Muscle layer of colon (tissue), 2 donors: ENCODE measurements around the gene COPA.
"Not testable (repeated sequence)": the region's sequence is repeated elsewhere in the genome, so short reads cannot be mapped to it uniquely, and the experiment has no call there.

ENCODE experiments used
- H3K27ac ChIP-seq: one replicate; pipeline ENCODE4 v1.7.0; 2013; ENCODE audit warnings: low read depth, mild to moderate bottlenecking, low read length, moderate library complexity
- H3K27me3 ChIP-seq, 2 donors: one replicate each; pipeline ENCODE4 v1.7.0; 2013; ENCODE audit warnings: low read length in 2 of 2, mild to moderate bottlenecking in 2 of 2; ENCODE audit not compliant: insufficient read depth in 2 of 2, control insufficient read depth in 1 of 2
- H3K36me3 ChIP-seq: one replicate; pipeline ENCODE4 v1.7.0; 2013; ENCODE audit warnings: mild to moderate bottlenecking, low read length; ENCODE audit not compliant: insufficient read depth
- H3K4me1 ChIP-seq: one replicate; pipeline ENCODE4 v1.7.0; 2013; ENCODE audit warnings: mild to moderate bottlenecking, low read length; ENCODE audit not compliant: insufficient read depth
- H3K4me3 ChIP-seq, 2 donors: one replicate each; pipeline ENCODE4 v1.7.0; 2013; ENCODE audit warnings: low read length in 2 of 2, low read depth in 1 of 2, mild to moderate bottlenecking in 1 of 2, moderate library complexity in 1 of 2
- H3K9ac ChIP-seq: one replicate; pipeline ENCODE4 v1.7.0; 2013; ENCODE audit warnings: low read length
- H3K9me3 ChIP-seq: one replicate; pipeline ENCODE4 v1.7.0; 2013; ENCODE audit warnings: mild to moderate bottlenecking, low read length
- donor health status: abdominal sarcoma.
- donor health status: Adenocarcinoma of cecum.

Gene COPA

DNA sequence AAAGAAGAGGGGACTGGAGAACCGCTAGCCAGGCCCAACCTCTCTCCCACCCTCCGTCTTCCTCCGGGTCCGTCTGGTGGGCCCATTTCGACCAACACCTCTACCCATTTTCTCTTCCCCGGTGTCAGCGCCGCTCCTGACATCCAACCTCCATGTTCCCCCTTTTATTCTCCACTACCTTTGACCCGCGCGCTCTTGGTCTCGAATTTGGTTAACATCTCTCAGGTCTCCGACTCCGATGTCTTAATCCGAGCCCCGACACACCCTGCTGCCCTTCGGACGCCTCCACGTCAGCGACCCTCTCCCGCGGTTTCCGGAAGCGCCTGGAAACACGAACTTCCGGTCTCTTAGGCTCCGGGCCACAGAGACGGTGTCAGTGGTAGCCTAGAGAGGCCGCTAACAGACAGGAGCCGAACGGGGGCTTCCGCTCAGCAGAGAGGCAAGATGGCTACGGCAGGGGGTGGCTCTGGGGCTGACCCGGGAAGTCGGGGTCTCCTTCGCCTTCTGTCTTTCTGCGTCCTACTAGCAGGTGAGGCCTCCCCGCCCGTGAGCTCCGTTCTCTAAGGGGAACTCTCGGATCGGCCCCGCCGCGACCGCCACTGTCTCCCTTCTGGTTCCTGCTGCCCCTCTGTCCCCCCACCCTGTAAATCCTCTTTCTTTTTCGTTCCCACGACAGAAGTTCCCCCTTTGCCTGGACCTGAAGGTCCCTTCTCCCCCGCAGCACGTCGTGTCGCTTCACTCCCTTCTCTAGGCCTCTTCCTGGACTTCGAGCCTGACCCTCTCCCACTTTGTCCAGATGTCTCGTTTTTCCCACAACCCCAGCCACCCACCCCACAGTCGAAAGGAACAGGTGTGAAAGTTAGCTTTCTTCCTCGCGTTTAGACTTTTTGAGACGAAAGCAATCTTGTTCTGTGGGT is at the start of gene COPA, which contains the start of gene NCSTN:
TSS of gene COPA (minus strand) at position 298 of the 917 bp plus-strand sequence. CDS start at position 218, 80 bp downstream.
TSS of gene NCSTN (plus strand) at position 431 of the 917 bp plus-strand sequence. CDS start at position 445, 14 bp downstream.
- Histone ChIP-seq H3K9ac (peak within 1 kb of the TSS; percentile 95), H3K4me1 (peaks cover 25% of the 10 kb centered on the region), H3K27me3 (no peaks in the 10 kb centered on the region), H3K9me3 (no peaks in the 10 kb centered on the region), H3K36me3 (peaks cover 30% of the 10 kb centered on the region), H3K4me3 (peak within 1 kb of the TSS; percentile 90 to 92), H3K27ac (peak within 1 kb of the TSS; percentile 90)

DNA sequence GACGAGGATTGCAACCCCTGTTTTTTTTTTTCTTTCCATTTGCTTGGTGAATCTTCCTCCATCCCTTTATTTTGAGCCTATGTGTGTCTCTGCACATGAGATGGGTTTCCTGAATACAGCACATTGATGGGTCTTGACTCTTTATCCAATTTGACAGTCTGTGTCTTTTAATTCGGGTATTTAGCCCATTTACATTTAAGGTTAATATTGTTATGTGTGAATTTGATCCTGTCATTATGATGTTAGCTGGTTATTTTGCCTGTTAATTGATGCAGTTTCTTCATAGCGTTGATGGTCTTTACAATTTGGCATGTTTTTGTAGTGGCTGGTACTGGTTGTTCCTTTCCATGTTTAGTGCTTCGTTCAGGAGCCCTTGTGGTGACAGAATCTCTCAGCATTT is 45.4 kb upstream of the COPA start:
- H3K9ac ChIP-seq, H3K36me3 ChIP-seq, H3K4me3 ChIP-seq, H3K27me3 ChIP-seq, H3K9me3 ChIP-seq, H3K4me1 ChIP-seq, H3K27ac ChIP-seq: not testable (repeated sequence)

DNA sequence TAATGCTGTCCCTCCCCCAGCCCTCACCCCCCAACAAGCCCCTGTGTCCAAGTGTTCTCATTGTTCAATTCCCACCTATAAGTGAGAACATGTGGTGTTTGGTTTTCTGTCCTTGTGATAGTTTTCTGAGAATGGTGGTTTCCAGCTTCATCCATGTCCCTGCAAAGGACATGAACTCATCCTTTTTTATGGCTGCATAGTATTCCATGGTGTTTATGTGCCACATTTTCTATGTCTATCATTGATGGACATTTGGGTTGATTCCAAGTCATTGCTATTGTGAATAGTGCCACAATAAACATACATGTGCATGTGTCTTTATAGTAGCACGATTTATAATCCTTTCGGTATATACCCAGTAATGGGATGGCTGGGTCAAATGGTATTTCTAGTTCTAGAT is 41.8 kb upstream of the COPA start:
- not testable (repeated sequence) for H3K4me1 ChIP-seq, H3K9ac ChIP-seq, H3K9me3 ChIP-seq

DNA sequence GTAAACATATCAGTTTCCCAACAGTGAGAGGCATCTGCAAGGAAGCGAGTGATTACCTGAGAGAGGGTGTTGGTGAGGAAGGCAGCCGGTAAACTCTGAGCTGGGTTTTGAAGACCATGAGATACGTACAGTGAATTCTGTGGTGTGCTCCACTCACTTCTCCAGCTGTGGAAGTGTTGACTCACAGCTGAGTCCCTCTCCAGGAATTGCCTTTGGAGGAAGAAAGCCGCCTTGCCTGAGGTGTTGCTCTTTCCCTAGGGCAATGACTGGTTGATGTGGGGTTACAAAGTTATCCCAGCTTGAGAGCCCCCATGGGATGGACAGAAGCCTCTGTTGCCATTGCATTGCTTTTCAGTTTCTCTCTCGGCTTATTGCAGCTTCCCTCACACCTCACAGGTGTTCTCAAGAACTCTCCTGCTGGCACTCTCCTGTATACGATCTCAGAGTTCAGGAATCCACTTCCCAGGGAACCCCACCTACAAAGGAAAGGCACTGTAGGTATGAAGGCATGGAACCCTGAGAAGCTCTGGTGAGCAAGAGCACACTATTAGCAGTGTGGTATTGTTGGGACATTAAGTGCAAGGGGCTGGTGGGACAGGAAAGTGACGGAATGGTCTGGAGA is 34.6 kb upstream of the COPA start:
- H3K9ac ChIP-seq, result no peak overlapping the region
- H3K27me3 ChIP-seq, result peaks cover 0 to 4% of the 10 kb centered on the region in 2 donors
- no peak overlapping the region for H3K4me3 ChIP-seq
- no peaks in the 10 kb centered on the region for H3K9me3 ChIP-seq
- H3K27ac ChIP-seq, result no peak overlapping the region
- peaks cover 19% of the 10 kb centered on the region for H3K4me1 ChIP-seq
- H3K36me3 ChIP-seq, result no peaks in the 10 kb centered on the region

More for the DNA sequence above, 41.8 kb upstream of the COPA start:
- not testable (repeated sequence) for H3K27ac ChIP-seq, H3K27me3 ChIP-seq, H3K36me3 ChIP-seq, H3K4me3 ChIP-seq

DNA sequence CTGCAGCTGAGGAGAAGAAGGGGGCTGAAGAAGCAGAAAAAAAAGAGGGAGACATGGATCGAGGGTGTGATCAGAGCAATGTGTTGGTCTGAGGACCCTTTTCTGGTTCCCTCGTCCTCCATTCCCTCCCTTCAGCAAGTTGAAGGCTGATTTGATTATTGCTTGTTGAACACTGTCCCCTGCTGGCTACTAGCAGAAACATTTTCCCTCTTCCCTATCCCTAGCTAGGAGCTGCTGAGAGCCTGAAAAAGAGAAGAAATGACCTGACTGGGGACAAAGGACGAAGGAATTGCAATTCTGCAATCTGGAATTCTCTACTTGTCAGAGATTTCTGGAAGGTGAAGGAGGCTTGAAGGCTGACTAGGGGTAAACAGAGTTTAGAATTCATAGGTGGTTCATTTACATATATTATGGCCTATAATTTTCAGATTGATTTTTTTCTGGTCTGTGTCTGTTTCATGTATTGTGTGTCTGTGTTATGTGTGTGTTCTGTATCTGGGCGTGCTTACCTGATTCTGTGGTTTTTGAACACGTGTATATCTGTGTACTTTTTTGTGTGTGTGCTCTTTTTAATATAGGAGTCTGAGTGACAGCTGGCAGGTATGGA is 33.6 kb upstream of the COPA start:
- peaks cover 19% of the 10 kb centered on the region for H3K4me1 ChIP-seq
- no peaks in the 10 kb centered on the region for H3K36me3 ChIP-seq
- H3K27ac ChIP-seq, result no peak overlapping the region
- H3K9ac ChIP-seq, result no peak overlapping the region
- no peaks in the 10 kb centered on the region for H3K9me3 ChIP-seq
- peaks cover 0 to 5% of the 10 kb centered on the region in 2 donors for H3K27me3 ChIP-seq
- H3K4me3 ChIP-seq, result no peak overlapping the region

DNA sequence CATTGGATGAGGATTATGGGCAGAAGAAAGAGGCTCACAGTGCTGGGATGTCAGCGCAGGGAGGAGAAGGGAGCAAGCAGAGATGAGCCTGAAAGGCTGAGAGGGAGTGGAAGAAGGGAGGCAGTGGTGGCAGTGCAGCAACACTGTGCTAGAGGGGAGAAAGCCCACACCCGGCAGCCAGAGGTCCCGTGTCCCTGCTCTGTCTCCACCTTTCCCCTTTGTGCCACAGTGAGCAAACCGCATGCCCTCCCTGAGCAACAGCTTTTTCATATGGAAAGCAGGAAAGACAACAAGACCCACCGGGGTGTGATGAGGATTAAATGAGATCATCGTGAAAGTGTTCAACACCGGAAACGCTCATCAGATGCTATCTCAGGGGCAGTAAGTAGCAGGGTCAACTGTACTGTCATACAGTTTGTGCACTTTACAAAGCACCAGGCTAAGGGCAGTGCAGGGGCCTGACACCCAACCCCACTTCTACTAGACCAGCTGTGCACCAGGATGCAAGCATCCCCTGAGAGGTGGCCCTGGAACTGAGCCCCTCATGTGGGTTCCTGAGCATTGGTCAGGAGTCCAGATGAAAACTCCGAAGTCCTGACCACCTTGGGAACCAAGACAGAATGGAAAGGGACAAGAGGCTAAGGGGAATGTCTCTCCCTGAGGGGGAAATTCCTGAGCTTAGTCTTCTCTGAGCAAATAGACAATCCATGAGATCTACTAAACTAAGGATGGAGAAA is 32.9 kb upstream of the COPA start:
- Histone ChIP-seq H3K9me3 (no peaks in the 10 kb centered on the region), H3K4me1 (peaks cover 19% of the 10 kb centered on the region), H3K9ac (no peak overlapping the region), H3K36me3 (no peaks in the 10 kb centered on the region), H3K27ac (no peak overlapping the region), H3K27me3 (peaks cover 0 to 11% of the 10 kb centered on the region in 2 donors), H3K4me3 (no peak overlapping the region)

DNA sequence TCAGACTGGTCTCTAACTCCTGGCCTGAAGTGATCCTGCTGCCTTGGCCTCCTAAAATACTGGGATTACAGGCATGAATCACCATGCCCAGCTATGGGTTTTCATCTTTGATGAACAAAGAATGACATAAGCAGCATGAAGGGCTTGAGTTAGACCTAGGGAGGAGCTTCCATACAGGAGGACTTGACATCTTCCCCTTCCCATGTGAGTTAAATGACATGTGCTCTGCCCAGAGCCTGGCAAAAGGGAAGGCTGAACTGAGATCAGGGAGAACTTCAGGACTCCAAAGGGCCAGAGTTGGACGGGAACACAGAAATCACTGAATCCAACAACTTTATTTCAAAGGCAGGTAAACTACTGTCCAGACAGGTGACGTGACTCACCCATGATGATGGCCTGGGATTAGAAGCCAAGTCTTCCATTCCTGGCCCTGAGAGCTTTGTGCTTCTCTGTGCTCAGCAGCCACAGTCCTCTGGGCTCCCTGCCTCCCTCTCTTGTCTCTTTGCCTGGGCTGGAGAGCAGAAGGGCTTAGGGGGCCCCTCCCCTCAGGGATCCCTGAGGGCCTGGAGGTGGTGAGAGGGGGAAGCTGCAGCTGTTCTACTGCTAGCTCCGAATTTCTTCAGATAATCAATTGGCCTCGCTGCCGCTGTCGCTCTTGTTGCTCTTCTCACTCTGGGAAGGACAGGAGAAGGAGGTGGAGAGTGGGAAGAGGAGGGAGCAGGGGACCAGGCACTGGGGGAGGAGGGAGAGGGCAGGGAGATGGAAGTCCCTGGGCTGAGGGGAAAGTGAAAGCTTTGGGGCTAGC is 31.5 kb upstream of the COPA start:
- no peaks in the 10 kb centered on the region for H3K36me3 ChIP-seq
- H3K4me1 ChIP-seq, result peaks cover 19% of the 10 kb centered on the region
- H3K4me3 ChIP-seq, result no peak overlapping the region
- H3K27me3 ChIP-seq, result peaks cover 0 to 16% of the 10 kb centered on the region in 2 donors
- no peaks in the 10 kb centered on the region for H3K9me3 ChIP-seq
- no peak overlapping the region for H3K27ac ChIP-seq
- H3K9ac ChIP-seq, result no peak overlapping the region

DNA sequence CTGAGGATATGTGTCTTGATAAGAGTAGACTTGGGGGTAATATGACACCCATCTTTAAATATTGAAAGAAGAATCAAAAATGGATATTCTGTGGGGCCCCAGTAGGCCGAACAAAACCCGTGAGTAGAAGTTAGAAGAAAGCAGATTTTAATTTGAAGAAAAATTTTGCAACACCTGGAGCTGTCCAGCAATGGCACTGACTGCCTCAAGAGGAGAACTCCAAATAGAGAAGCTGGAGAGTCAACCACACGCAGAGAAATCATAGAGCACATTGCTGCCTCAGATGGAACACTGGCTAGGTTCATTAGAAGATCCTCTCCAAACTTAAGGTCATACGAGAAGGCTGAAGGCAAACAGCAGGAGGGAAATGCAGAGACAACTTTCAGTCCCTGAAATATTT is 30.6 kb upstream of the COPA start:
- no peak overlapping the region for H3K4me3 ChIP-seq
- no peak overlapping the region for H3K27ac ChIP-seq
- H3K36me3 ChIP-seq, result no peaks in the 10 kb centered on the region
- H3K27me3 ChIP-seq, result peaks cover 0 to 16% of the 10 kb centered on the region in 2 donors
- H3K4me1 ChIP-seq, result peaks cover 19% of the 10 kb centered on the region
- no peaks in the 10 kb centered on the region for H3K9me3 ChIP-seq
- H3K9ac ChIP-seq, result no peak overlapping the region

DNA sequence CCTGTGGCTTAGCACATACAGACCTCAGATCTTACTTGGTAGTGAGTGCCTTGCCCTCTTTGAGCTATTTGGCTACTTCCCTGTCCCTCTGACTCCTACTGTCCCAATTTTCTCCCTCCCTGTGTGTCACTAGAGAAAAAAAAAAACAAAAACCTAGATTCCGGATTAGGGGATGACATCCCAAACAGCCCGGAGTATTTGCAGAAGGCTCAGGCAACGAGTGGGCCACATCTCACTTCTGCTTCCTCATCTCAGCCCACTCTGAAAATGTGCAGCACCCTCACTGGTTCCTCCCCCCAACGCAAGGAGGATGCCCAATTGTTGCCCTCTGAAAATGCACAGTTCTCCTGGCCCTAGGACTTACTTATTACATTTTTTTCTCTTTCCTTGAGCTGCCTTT is 28.7 kb upstream of the COPA start:
- no peaks in the 10 kb centered on the region for H3K36me3 ChIP-seq
- H3K27ac ChIP-seq, result no peak overlapping the region
- peaks cover 19% of the 10 kb centered on the region for H3K4me1 ChIP-seq
- no peak overlapping the region for H3K4me3 ChIP-seq
- no peak overlapping the region for H3K9ac ChIP-seq
- H3K27me3 ChIP-seq, result peaks cover 0 to 16% of the 10 kb centered on the region in 2 donors
- no peaks in the 10 kb centered on the region for H3K9me3 ChIP-seq

DNA sequence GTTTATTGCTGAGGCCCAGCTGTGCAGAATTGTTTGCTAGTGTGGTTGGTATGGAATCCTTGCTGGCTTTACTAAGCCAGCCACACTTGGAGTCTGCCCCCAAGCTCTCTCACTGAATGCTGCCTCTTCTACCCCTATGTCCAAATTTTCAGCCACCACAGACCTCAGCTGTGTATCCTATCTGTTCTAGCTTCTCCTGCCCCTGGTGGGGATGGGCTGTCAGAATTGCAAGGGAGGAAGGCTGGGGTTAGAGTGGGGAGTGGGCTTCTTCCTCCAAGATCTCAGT is 28.2 kb upstream of the COPA start:
- peaks cover 17% of the 10 kb centered on the region for H3K4me1 ChIP-seq

More for the DNA sequence above, 28.2 kb upstream of the COPA start:
- H3K9ac ChIP-seq, result no peak overlapping the region
- no peak overlapping the region for H3K4me3 ChIP-seq
- peaks cover 0 to 16% of the 10 kb centered on the region in 2 donors for H3K27me3 ChIP-seq
- H3K9me3 ChIP-seq, result no peaks in the 10 kb centered on the region
- no peak overlapping the region for H3K27ac ChIP-seq
- H3K36me3 ChIP-seq, result no peaks in the 10 kb centered on the region
